ENCODE measurements around the gene RAB3IP.

DNA sequence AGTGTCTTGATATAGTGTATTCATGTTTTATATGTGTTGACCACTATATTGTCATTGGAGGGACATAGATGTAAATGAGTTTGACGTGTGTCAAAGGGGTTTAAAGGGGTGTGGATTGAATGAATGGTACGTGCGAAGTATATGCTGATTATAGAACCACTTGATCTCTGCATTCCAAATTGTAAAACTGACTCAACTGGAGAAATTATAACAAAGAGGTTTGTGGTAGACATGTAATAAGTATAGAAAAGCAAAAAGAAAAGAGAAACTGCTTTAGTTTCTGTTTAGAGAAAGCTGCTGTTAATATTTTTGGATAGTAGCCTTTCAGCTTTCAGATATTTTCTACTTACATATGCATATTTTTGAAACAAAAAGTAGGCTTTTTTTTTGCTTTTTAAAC is 77.4 kb downstream of the RAB3IP start:
- TF ChIP-seq, protein P1, sequence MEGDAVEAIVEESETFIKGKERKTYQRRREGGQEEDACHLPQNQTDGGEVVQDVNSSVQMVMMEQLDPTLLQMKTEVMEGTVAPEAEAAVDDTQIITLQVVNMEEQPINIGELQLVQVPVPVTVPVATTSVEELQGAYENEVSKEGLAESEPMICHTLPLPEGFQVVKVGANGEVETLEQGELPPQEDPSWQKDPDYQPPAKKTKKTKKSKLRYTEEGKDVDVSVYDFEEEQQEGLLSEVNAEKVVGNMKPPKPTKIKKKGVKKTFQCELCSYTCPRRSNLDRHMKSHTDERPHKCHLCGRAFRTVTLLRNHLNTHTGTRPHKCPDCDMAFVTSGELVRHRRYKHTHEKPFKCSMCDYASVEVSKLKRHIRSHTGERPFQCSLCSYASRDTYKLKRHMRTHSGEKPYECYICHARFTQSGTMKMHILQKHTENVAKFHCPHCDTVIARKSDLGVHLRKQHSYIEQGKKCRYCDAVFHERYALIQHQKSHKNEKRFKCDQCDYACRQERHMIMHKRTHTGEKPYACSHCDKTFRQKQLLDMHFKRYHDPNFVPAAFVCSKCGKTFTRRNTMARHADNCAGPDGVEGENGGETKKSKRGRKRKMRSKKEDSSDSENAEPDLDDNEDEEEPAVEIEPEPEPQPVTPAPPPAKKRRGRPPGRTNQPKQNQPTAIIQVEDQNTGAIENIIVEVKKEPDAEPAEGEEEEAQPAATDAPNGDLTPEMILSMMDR (IDR thresholded peaks at IDR 0.05), result no peak
- no peak for TF ChIP-seq POLR2A (IDR thresholded peaks at IDR 0.05)

All from heart left ventricle (tissue), 13 donors.